Natural killer cell treated with Interleukin-12 subunit alpha and Interleukin-12 subunit beta and Interleukin-15 and Interleukin-18, amount 100 ng/mL, for 72 hours (primary cell): Measurements from ENCODE around the gene RABGGTA. TPM values are rescaled to one million over a fixed set of nuclear protein-coding genes. Genes with fewer than 3 reads are reported as not detected.
"Not testable (repeated sequence)": the region's sequence is repeated elsewhere in the genome, so short reads cannot be mapped to it uniquely, and the experiment has no call there.

ENCODE experiments used
- ATAC-seq, 2 donors: fragments of 150-1000 bp; cut with Tn5 transposase in 1 of 2; sonication (Bioruptor Pico), chemical (Tn5 transposase) in 1 of 2; 2 replicates each; pipeline ENCODE4 v1.10.0; 2021
- DNase-seq: peaks from one replicate; pipeline ENCODE4 v3.0.0; 2022; ENCODE audit warnings: low spot score
- H3K27ac Mint-ChIP-seq, 2 donors: 1 replicate in 1 of 2; 2 replicates in 1 of 2; pipeline ENCODE4 v1.8.0; 2022; ENCODE audit warnings: mixed read lengths in 2 of 2, mild to moderate bottlenecking in 1 of 2, moderate library complexity in 1 of 2
- H3K27me3 Mint-ChIP-seq, 2 donors: 1 replicate in 1 of 2; 2 replicates in 1 of 2; pipeline ENCODE4 v1.8.0; 2022; ENCODE audit warnings: mixed read lengths in 2 of 2
- H3K36me3 Mint-ChIP-seq: one replicate; pipeline ENCODE4 v1.8.0; 2022; ENCODE audit warnings: mixed read lengths
- H3K4me1 Mint-ChIP-seq, 2 donors: 1 replicate in 1 of 2; 2 replicates in 1 of 2; pipeline ENCODE4 v1.8.0; 2022; ENCODE audit warnings: low read depth in 2 of 2, mixed read lengths in 2 of 2, mild to moderate bottlenecking in 1 of 2
- H3K4me3 Mint-ChIP-seq: one replicate; pipeline ENCODE4 v1.8.0; 2022; ENCODE audit warnings: mixed read lengths
- H3K9me3 Mint-ChIP-seq: 2 replicates; pipeline ENCODE4 v1.8.0; 2022; ENCODE audit warnings: mixed read lengths
- total RNA-seq, 2 donors: library from RNA; stranded (reverse); gene quantifications; one replicate each; pipeline ENCODE4 v1.2.3, GENCODE V29; 2022

Gene RABGGTA
- total RNA-seq, 2 donors from 2014 or later = 37.6 to 47.5 TPM

GRCh38 chr14:24255931-24256711 lies 15.3 kb downstream of the RABGGTA start:
- no peaks in the 10 kb centered on the region for H3K27me3 Mint-ChIP-seq
- no peaks in the 10 kb centered on the region for H3K36me3 Mint-ChIP-seq
- no peak overlapping the region for H3K27ac Mint-ChIP-seq
- no peaks in the 10 kb centered on the region for H3K9me3 Mint-ChIP-seq
- DNase-seq (peak; percentile 53), ATAC-seq (no peak)
- H3K4me1 Mint-ChIP-seq = no peaks in the 10 kb centered on the region
- H3K4me3 Mint-ChIP-seq = no peak overlapping the region

GRCh38 chr14:24255438-24255837 lies 16.0 kb downstream of the RABGGTA start:
- no peak for ATAC-seq
- no peaks in the 10 kb centered on the region for H3K36me3 Mint-ChIP-seq
- no peak overlapping the region for H3K4me3 Mint-ChIP-seq
- H3K4me1 Mint-ChIP-seq = no peaks in the 10 kb centered on the region
- H3K9me3 Mint-ChIP-seq = no peaks in the 10 kb centered on the region
- no peak overlapping the region for H3K27ac Mint-ChIP-seq
- DNase-seq = no peak
- H3K27me3 Mint-ChIP-seq = no peaks in the 10 kb centered on the region

GRCh38 chr14:24254630-24255392 lies 16.6 kb downstream of the RABGGTA start:
- H3K36me3 Mint-ChIP-seq = no peaks in the 10 kb centered on the region

GRCh38 chr14:24253936-24254335 lies 17.5 kb downstream of the RABGGTA start:
- no peak overlapping the region for H3K4me3 Mint-ChIP-seq
- H3K27me3 Mint-ChIP-seq = no peaks in the 10 kb centered on the region
- H3K27ac Mint-ChIP-seq = no peak overlapping the region
- ATAC-seq (no peak), DNase-seq (no peak)
- H3K36me3 Mint-ChIP-seq = no peaks in the 10 kb centered on the region
- no peaks in the 10 kb centered on the region for H3K9me3 Mint-ChIP-seq
- no peaks in the 10 kb centered on the region for H3K4me1 Mint-ChIP-seq

More at GRCh38 chr14:24254630-24255392, 16.6 kb downstream of the RABGGTA start:
- no peaks in the 10 kb centered on the region for H3K27me3 Mint-ChIP-seq
- no peaks in the 10 kb centered on the region for H3K9me3 Mint-ChIP-seq
- ATAC-seq (peak in 1 of 2 donors; percentile 7), DNase-seq (peak; percentile 60)
- no peak overlapping the region for H3K4me3 Mint-ChIP-seq
- H3K4me1 Mint-ChIP-seq = no peaks in the 10 kb centered on the region
- no peak overlapping the region for H3K27ac Mint-ChIP-seq

- Mint-ChIP-seq H3K27me3 (no peaks in the 10 kb centered on the region), H3K27ac (no peak overlapping the region), H3K9me3 (no peaks in the 10 kb centered on the region), H3K36me3 (no peaks in the 10 kb centered on the region), H3K4me1 (peaks cover 6 to 8% of the 10 kb centered on the region in 2 donors), H3K4me3 (no peak overlapping the region)
- ATAC-seq (no peak), DNase-seq (no peak)
Measured at GRCh38 chr14:24252289-24253124, 18.9 kb downstream of the RABGGTA start.

- Mint-ChIP-seq H3K4me1 (peaks cover 10 to 15% of the 10 kb centered on the region in 2 donors), H3K9me3 (no peaks in the 10 kb centered on the region), H3K27ac (no peak overlapping the region), H3K4me3 (no peak overlapping the region), H3K27me3 (no peaks in the 10 kb centered on the region), H3K36me3 (no peaks in the 10 kb centered on the region)
- no peak for DNase-seq
- no peak for ATAC-seq
Measured at GRCh38 chr14:24251880-24252288, 19.5 kb downstream of the RABGGTA start.

GRCh38 chr14:24250354-24250753 lies 21.0 kb downstream of the RABGGTA start:
- H3K9me3 Mint-ChIP-seq = no peaks in the 10 kb centered on the region
- peak overlapping the region in 1 of 2 donors; percentile 66 for H3K27ac Mint-ChIP-seq
- H3K36me3 Mint-ChIP-seq = no peaks in the 10 kb centered on the region
- no peak for ATAC-seq
- H3K27me3 Mint-ChIP-seq = no peaks in the 10 kb centered on the region
- H3K4me3 Mint-ChIP-seq = no peak overlapping the region
- peaks cover 13 to 18% of the 10 kb centered on the region in 2 donors for H3K4me1 Mint-ChIP-seq
- no peak for DNase-seq

GRCh38 chr14:24249230-24250021 lies 22.0 kb downstream of the RABGGTA start:
- ATAC-seq (no peak), DNase-seq (no peak)
- H3K4me3 Mint-ChIP-seq = no peak overlapping the region
- H3K4me1 Mint-ChIP-seq = peaks cover 17 to 23% of the 10 kb centered on the region in 2 donors
- H3K36me3 Mint-ChIP-seq = no peaks in the 10 kb centered on the region
- H3K27me3 Mint-ChIP-seq = no peaks in the 10 kb centered on the region
- H3K27ac Mint-ChIP-seq = peak overlapping the region in 1 of 2 donors; percentile 66
- H3K9me3 Mint-ChIP-seq = no peaks in the 10 kb centered on the region

- DNase-seq (no peak), ATAC-seq (no peak)
- Mint-ChIP-seq H3K4me1 (peaks cover 21 to 29% of the 10 kb centered on the region in 2 donors), H3K9me3 (no peaks in the 10 kb centered on the region), H3K36me3 (no peaks in the 10 kb centered on the region), H3K4me3 (peak overlapping the region; percentile 72), H3K27me3 (no peaks in the 10 kb centered on the region), H3K27ac (peak overlapping the region; percentile 79 to 90)
Measured at GRCh38 chr14:24247422-24247821, 24.0 kb downstream of the RABGGTA start.

GRCh38 chr14:24246765-24247212 lies 24.6 kb downstream of the RABGGTA start:
- Mint-ChIP-seq H3K4me3 (peak overlapping the region; percentile 80), H3K27ac (peak overlapping the region; percentile 79 to 90), H3K4me1 (peaks cover 23 to 33% of the 10 kb centered on the region in 2 donors), H3K36me3 (no peaks in the 10 kb centered on the region), H3K27me3 (no peaks in the 10 kb centered on the region), H3K9me3 (no peaks in the 10 kb centered on the region)
- no peak for DNase-seq
- peak; percentile 20 to 26 for ATAC-seq

- Mint-ChIP-seq H3K4me1 (peaks cover 32 to 42% of the 10 kb centered on the region in 2 donors), H3K4me3 (peak overlapping the region; percentile 64), H3K27ac (peak overlapping the region; percentile 43 to 52)
- DNase-seq, ATAC-seq, H3K36me3 Mint-ChIP-seq, H3K9me3 Mint-ChIP-seq, H3K27me3 Mint-ChIP-seq: not testable (repeated sequence)
Measured at GRCh38 chr14:24245350-24245749, 26.0 kb downstream of the RABGGTA start.

- DNase-seq = no peak
- no peak for ATAC-seq
- H3K9me3 Mint-ChIP-seq = no peaks in the 10 kb centered on the region
- H3K27ac Mint-ChIP-seq = peak overlapping the region; percentile 94 to 96
- peaks cover 43 to 60% of the 10 kb centered on the region in 2 donors for H3K4me1 Mint-ChIP-seq
- no peaks in the 10 kb centered on the region for H3K27me3 Mint-ChIP-seq
- peaks cover 13% of the 10 kb centered on the region for H3K36me3 Mint-ChIP-seq
- peak overlapping the region; percentile 95 for H3K4me3 Mint-ChIP-seq
Measured at GRCh38 chr14:24243336-24243836, 28.0 kb downstream of the RABGGTA start.
